ENCODE data around the gene SERTAD4.

The SERTAD4 gene

DNA sequence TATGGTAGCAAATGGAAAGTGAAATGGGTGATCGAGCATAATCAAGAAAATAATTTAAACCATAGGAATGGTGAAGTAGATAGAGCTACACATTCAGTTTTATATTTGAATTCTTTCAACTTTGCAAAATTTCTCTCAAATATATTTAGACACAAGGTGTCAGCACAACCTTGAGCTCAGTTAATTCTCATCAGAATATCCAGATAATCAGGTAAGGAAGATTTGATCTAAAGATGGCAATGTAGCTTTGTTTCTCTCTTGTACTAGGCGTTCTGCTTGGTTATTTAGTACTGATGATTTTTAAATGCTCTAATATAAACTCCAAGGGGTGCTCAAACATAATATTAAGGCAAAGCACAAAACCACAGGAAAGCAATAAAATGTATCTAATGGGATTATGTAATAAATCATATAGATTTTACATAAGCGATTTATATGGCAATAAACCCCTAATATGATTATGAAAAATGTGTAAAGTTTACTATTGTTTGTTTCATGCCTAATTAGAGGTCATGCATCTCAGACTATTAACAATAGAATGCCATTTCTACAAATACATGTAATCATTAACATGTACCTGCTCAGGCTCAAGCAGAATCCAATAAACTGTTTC is 32.4 kb upstream of the SERTAD4 start:
- H3K4me3 ChIP-seq (ENCODE audit: low read depth, low read length), result no peak overlapping the region

DNA sequence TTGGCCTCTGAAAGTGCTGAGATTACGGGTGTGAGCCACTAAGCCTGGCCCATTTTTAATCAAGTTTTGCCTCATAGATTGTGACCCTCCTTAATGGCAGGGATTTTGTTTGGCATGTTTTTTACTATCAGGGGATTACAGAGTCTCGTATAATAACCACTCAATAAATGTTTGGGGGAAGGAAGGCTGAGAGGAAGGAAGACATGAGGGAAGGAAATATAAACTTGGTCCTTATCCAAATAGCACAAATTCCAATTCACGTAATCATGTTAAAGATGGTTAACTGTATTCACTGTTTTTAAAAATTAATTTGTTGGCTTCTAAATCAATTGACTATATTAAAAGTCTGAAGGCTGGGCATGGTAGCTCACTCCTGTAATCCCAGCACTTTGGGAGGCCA is 30.9 kb upstream of the SERTAD4 start:
- no peak overlapping the region for H3K4me3 ChIP-seq (ENCODE audit: low read depth, low read length)
- TF ChIP-seq, protein P1, sequence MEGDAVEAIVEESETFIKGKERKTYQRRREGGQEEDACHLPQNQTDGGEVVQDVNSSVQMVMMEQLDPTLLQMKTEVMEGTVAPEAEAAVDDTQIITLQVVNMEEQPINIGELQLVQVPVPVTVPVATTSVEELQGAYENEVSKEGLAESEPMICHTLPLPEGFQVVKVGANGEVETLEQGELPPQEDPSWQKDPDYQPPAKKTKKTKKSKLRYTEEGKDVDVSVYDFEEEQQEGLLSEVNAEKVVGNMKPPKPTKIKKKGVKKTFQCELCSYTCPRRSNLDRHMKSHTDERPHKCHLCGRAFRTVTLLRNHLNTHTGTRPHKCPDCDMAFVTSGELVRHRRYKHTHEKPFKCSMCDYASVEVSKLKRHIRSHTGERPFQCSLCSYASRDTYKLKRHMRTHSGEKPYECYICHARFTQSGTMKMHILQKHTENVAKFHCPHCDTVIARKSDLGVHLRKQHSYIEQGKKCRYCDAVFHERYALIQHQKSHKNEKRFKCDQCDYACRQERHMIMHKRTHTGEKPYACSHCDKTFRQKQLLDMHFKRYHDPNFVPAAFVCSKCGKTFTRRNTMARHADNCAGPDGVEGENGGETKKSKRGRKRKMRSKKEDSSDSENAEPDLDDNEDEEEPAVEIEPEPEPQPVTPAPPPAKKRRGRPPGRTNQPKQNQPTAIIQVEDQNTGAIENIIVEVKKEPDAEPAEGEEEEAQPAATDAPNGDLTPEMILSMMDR (IDR thresholded peaks at IDR 0.05; ENCODE audit: low read depth, low read length), result no peak
- DNase-seq (ENCODE audit: low read depth, low spot score), result no peak
- in situ Hi-C loops (cut with HindIII; ENCODE audit: low sequenced_read_pairs), result no loop called here

More for the DNA sequence above, 32.4 kb upstream of the SERTAD4 start:
- in situ Hi-C loops (cut with HindIII; ENCODE audit: low sequenced_read_pairs), result no loop called here
- TF ChIP-seq, protein P1 (IDR thresholded peaks at IDR 0.05; ENCODE audit: low read depth, low read length), result no peak
- DNase-seq (ENCODE audit: low read depth, low spot score), result no peak

DNA sequence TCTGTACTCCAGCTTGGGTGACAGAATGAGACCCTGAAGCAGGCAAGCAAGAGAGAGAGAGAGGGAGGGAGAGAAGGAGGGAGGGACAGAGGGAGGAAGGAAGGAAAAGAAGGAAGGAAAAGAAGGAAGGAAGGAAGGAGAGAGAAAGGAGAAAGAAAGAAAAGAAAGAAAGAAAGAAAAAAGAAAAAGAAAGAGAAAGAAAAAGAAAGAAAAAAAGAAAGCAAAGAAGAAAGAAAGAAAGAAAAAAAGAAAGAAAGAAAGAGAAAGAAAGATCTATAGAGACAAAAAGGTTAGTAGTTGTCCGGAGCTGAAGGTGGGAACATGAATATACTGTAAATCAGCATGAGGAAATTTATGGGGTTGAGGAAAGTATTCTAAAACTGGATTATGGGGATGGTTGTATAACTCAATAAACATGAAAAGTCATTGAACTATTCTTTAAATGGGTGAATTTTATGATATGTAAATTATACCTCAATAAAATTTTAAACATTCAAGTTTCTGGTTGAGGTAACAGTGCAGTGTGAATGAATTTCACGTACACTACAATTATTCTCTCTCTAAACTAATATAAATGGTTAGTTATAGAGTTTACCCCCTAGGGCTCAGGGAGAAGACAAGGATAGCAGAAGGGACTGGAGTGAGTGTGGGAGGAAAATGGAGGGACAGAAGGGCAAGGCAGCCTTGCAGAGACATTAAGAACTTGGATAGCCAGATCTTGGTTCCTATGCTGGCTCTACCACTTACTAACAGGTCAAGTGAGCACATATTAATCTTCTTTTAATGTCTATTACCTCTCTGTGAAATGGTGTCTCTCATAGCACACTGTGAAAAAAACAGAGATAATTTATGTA is 24.8 kb upstream of the SERTAD4 start:
- no peak for DNase-seq (ENCODE audit: low read depth, low spot score)
- no peak overlapping the region for H3K4me3 ChIP-seq (ENCODE audit: low read depth, low read length)
- TF ChIP-seq, protein P1 (IDR thresholded peaks at IDR 0.05; ENCODE audit: low read depth, low read length), result no peak
- in situ Hi-C loops (cut with HindIII; ENCODE audit: low sequenced_read_pairs), result no loop called here

DNA sequence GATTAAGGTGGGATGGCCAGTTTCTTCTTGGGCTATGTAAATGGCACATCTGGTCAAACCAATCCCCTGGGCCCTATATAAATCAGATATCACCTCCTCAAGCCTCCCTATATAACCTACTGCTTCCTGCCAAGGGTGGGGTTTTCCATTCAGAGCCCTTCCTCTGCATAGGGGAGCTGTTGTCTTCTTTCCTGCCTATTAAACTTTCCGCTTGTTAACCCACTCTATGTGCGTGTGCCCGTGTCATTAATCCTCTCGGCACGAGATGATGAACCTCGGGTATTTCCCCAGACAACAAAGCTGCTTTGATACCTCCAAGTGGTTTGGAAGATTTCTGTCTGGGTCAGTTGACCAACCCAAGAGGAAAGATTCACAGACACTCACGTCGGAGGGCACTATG is 19.3 kb upstream of the SERTAD4 start:
- in situ Hi-C loops (cut with HindIII; ENCODE audit: low sequenced_read_pairs), result no loop called here
- TF ChIP-seq, protein P1 (IDR thresholded peaks at IDR 0.05; ENCODE audit: low read depth, low read length), result no peak
- H3K4me3 ChIP-seq (ENCODE audit: low read depth, low read length), result no peak overlapping the region
- no peak for DNase-seq (ENCODE audit: low read depth, low spot score)

- in situ Hi-C loops (cut with HindIII; ENCODE audit: low sequenced_read_pairs), result no loop called here
- TF ChIP-seq, protein P1 (IDR thresholded peaks at IDR 0.05; ENCODE audit: low read depth, low read length), result no peak
Observed at GRCh38 chr1:210214573-210215409, 17.8 kb upstream of the SERTAD4 start.

GRCh38 chr1:210217482-210217881 is 15.1 kb upstream of the SERTAD4 start:
- TF ChIP-seq, protein P1 (IDR thresholded peaks at IDR 0.05; ENCODE audit: low read depth, low read length), result no peak
- no peak for DNase-seq (ENCODE audit: low read depth, low spot score)
- in situ Hi-C loops (cut with HindIII; ENCODE audit: low sequenced_read_pairs), result no loop called here
- H3K4me3 ChIP-seq (ENCODE audit: low read depth, low read length), result no peak overlapping the region

More at GRCh38 chr1:210214573-210215409, 17.8 kb upstream of the SERTAD4 start:
- no peak overlapping the region for H3K4me3 ChIP-seq (ENCODE audit: low read depth, low read length)
- no peak for DNase-seq (ENCODE audit: low read depth, low spot score)

Measured in astrocyte of the spinal cord (primary cell).